BE2C (cell line): ENCODE data around the gene RPP38.

Experiments
- DNase-seq: peaks from one replicate; pipeline ENCODE4 v3.0.0-alpha.2; 2020
- H3K27me3 ChIP-seq: fragments of 250-450 bp; sonication (Bioruptor Pico); 2 replicates; pipeline ENCODE4 v1.5.1; 2020; ENCODE audit warnings: mild to moderate bottlenecking
- H3K36me3 ChIP-seq: fragments of 250-450 bp; sonication (Bioruptor Pico); 2 replicates; pipeline ENCODE4 v1.5.1; 2020; ENCODE audit warnings: mild to moderate bottlenecking
- H3K4me1 ChIP-seq: fragments of 250-450 bp; sonication (Bioruptor Pico); 2 replicates; pipeline ENCODE4 v1.5.1; 2020
- H3K4me3 ChIP-seq: 2 replicates; pipeline ENCODE4 v1.5.1; 2011; ENCODE audit warnings: low read depth, low read length
- H3K9me3 ChIP-seq: fragments of 250-450 bp; sonication (Bioruptor Pico); 2 replicates; pipeline ENCODE4 v1.5.1; 2020
- TF ChIP-seq, protein P1 (sequence below): IDR thresholded peaks from 2 replicates; pipeline ENCODE4 v1.5.1; 2012; ENCODE audit warnings: mild to moderate bottlenecking, low read depth, low read length

RPP38 gene

GRCh38 chr10:15124190-15124589 lies 27.0 kb downstream of the RPP38 start:
- Histone ChIP-seq H3K4me1 (no peaks in the 10 kb centered on the region), H3K9me3 (no peaks in the 10 kb centered on the region), H3K36me3 (no peaks in the 10 kb centered on the region), H3K27me3 (no peaks in the 10 kb centered on the region), H3K4me3 (no peak overlapping the region)
- TF ChIP-seq, protein P1, sequence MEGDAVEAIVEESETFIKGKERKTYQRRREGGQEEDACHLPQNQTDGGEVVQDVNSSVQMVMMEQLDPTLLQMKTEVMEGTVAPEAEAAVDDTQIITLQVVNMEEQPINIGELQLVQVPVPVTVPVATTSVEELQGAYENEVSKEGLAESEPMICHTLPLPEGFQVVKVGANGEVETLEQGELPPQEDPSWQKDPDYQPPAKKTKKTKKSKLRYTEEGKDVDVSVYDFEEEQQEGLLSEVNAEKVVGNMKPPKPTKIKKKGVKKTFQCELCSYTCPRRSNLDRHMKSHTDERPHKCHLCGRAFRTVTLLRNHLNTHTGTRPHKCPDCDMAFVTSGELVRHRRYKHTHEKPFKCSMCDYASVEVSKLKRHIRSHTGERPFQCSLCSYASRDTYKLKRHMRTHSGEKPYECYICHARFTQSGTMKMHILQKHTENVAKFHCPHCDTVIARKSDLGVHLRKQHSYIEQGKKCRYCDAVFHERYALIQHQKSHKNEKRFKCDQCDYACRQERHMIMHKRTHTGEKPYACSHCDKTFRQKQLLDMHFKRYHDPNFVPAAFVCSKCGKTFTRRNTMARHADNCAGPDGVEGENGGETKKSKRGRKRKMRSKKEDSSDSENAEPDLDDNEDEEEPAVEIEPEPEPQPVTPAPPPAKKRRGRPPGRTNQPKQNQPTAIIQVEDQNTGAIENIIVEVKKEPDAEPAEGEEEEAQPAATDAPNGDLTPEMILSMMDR: no peak
- DNase-seq: no peak

- H3K4me1 ChIP-seq: no peaks in the 10 kb centered on the region
- DNase-seq: no peak
- H3K36me3 ChIP-seq: no peaks in the 10 kb centered on the region
- TF ChIP-seq, protein P1: no peak
- H3K27me3 ChIP-seq: no peaks in the 10 kb centered on the region
- no peaks in the 10 kb centered on the region for H3K9me3 ChIP-seq
- H3K4me3 ChIP-seq: no peak overlapping the region
Observed at GRCh38 chr10:15124908-15125307, 27.8 kb downstream of the RPP38 start.

DNA sequence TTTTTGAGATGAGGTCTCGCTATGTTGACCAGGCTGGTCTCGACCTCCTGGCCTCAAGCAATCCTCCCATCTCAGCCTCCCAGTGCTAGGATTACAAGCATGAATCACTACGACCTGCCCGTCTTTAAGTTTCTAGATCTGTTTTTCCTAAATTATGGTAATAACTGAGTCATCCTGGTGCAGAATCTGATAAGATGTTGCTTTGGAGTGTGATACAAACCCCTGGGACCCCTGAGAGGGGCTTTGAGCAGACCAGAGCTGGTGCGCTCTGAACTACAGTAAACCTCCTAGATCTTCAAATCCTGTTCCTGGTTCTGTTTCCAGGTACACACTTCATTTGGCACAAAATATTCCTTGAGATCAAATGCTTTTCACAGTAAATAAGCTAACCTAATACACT lies 34.2 kb downstream of the RPP38 start:
- TF ChIP-seq, protein P1: no peak
- no peaks in the 10 kb centered on the region for H3K9me3 ChIP-seq
- no peaks in the 10 kb centered on the region for H3K27me3 ChIP-seq
- no peak overlapping the region for H3K4me3 ChIP-seq
- no peak for DNase-seq
- H3K36me3 ChIP-seq: no peaks in the 10 kb centered on the region
- H3K4me1 ChIP-seq: no peaks in the 10 kb centered on the region

- TF ChIP-seq, protein P1: no peak
- H3K4me1 ChIP-seq: no peaks in the 10 kb centered on the region
- DNase-seq: no peak
- no peaks in the 10 kb centered on the region for H3K36me3 ChIP-seq
- no peaks in the 10 kb centered on the region for H3K9me3 ChIP-seq
- H3K27me3 ChIP-seq: no peaks in the 10 kb centered on the region
- no peak overlapping the region for H3K4me3 ChIP-seq
Observed at GRCh38 chr10:15136129-15137035, 39.2 kb downstream of the RPP38 start.

DNA sequence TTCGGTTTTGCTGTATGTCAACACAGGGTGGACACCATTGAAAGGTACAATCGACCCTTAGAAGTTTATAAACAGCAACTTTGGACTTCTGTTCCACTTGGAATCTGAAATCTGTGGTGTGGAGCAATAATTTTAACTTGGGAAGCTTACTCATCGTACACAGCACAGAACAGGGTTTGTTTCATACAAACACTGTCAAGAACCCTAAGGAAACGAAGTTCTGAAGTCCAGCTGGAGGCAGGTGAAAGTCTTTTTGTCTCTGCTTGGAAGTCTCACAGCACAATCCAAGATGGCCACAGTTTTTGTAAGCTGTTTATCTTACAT lies 39.8 kb downstream of the RPP38 start:
- Histone ChIP-seq H3K27me3 (no peaks in the 10 kb centered on the region), H3K4me1 (no peaks in the 10 kb centered on the region), H3K36me3 (no peaks in the 10 kb centered on the region), H3K9me3 (no peaks in the 10 kb centered on the region), H3K4me3 (no peak overlapping the region)
- TF ChIP-seq, protein P1: no peak
- no peak for DNase-seq

- Histone ChIP-seq H3K27me3 (no peaks in the 10 kb centered on the region), H3K4me1 (no peaks in the 10 kb centered on the region), H3K9me3 (no peaks in the 10 kb centered on the region), H3K4me3 (no peak overlapping the region), H3K36me3 (no peaks in the 10 kb centered on the region)
- DNase-seq: no peak
- TF ChIP-seq, protein P1: no peak
Observed at GRCh38 chr10:15137636-15138035, 40.5 kb downstream of the RPP38 start.
